GM12801 (cell line): ENCODE data around the gene CD74.

ENCODE experiments used
- CTCF ChIP-seq: IDR thresholded peaks from one replicate; pipeline ENCODE4 v1.5.1; 2011; ENCODE audit warnings: control low read depth; ENCODE audit not compliant: insufficient read length; ENCODE audit errors: extremely low read depth

The CD74 gene

DNA sequence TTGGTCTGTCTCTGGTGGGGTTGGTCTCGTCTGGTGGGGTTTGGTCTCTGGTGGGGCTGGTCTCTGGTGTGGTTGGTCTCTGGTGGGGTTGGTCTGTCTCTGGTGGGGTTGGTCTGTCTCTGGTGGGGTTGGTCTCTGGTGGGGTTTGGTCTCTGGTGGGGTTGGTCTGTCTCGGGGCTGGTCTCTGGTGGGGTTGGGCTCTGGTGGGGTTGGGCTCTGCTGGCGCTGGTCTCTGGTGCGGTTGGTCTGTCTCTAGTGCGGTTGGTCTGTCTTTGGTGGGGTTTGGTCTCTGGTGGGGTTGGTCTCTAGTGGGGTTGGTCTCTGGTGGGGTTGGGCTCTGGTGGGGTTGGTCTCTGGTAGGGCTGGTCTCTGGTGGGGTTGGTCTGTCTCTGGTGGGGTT is 16.3 kb upstream of the CD74 start:
- no peak for TF ChIP-seq CTCF

GRCh38 chr5:150428106-150428876 is 15.6 kb upstream of the CD74 start:
- TF ChIP-seq CTCF, result no peak

GRCh38 chr5:150422758-150423157 is 10.0 kb upstream of the CD74 start:
- no peak for TF ChIP-seq CTCF

DNA sequence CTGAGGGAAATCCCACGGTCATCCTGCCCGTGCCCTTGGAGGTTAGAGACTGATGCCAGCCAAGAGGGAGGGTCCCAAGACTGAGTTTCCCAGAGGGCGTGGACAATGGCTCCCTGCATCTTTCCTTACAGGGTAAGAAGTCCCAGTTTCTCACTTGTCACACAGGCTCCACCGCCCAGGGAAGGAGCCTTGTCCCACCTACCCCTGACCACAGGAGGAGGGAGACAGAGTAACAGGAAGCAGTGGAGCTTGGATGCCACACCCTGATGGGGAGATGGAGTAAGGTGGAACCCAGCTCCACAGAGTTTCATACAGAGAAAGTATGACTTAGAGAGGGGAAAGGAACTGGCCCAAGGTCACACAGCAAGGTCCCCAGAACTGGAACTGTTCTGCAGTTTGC is 9.4 kb upstream of the CD74 start:
- TF ChIP-seq CTCF, result no peak

DNA sequence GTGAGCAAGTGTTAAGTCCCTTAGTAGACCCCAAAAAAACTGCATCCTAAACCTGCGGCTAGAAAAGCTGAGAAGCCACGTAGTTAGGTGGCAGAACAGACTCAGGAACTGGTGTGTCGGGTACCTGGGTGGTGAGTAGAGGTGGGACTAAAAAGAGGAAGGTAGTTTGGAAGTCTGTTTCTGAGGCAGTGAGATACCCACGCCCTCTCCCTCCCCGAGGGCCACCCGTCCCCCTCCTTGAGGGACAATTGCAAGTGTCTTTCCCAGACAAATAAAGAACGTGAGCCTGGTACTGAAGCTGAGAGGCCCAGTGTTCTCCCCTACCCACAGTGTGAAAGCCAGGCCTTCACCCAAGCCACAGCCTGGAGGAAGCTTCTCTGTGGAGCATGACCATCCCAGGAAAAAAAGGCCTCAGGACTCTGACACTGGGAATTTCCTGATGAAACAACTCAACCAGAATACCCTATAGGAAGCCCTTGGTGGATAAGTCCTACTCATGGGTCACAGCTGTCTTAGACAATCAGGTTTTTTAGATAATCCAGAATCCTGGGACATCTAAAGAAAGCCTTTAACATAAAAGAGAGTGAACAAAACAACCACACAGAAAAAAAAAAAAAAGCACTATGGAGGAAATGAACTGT is 7.0 kb upstream of the CD74 start:
- no peak for TF ChIP-seq CTCF

DNA sequence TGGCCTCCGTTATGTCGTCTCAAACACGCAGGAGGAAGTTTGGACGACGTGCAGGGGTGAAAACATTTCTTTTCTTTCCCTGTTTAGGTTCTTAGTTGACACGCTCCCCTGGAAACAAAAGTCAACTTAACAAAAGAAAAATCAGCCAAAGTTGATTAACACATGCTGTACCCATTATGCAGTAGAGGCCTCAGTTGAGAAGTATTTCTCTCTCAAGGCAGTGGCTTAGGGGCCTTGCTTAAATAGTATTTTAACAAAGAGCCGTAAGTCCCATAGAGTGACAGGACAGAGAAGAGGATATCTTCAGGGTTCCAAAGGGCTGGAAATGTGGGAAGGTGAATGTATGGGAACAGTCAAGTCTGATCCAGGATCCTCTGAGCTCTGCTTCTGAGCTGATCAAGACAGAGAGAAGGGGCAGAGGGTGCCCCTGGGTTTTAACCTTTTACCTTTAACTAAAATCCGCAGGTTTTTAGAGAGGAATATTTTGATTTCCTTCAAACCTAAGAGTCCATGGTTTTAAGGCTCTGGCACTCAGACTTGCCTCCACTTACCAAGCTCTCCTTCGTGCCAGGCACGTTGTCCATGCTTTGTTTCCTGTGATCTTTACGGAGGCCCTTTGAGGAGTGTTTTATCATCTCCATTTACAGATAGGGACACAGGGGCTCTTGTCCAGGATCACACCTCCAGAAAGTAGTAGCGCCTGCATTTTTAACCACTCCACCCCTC is 629 bp upstream of the CD74 start:
- no peak for TF ChIP-seq CTCF

- no peak for TF ChIP-seq CTCF
These were observed 1.3 kb downstream of the CD74 start for GRCh38 chr5:150411245-150411979.
